GM23338 (cell line): ENCODE data around the gene ERC2. TPM values are rescaled to one million over a fixed set of nuclear protein-coding genes. Genes with fewer than 3 reads are reported as not detected.

ENCODE experiments used
- ATAC-seq: fragments of 200-7000 bp; cut with Tn5 transposase; 3 replicates; pipeline ENCODE4 v1.9.1; 2020
- DNase-seq: peaks from one replicate; pipeline ENCODE4 v3.0.0-alpha.2; 2015; ENCODE audit warnings: low spot score
- H2AFZ ChIP-seq: fragments of 200-600 bp; sonication (generic); 2 replicates; pipeline ENCODE4 v1.8.0; 2016; ENCODE audit warnings: antibody characterized with exemption, mild to moderate bottlenecking, moderate library complexity
- H3F3A ChIP-seq: fragments of 200-600 bp; sonication (generic); replicated peaks from 2 replicates; pipeline ENCODE4 v1.8.0; 2017; ENCODE audit warnings: antibody characterized with exemption, mixed run types, low read depth
- H3K27ac ChIP-seq: fragments of 200-600 bp; sonication (generic); 2 replicates; pipeline ENCODE4 v1.6.1; 2016; ENCODE audit warnings: low read depth
- H3K27me3 ChIP-seq: fragments of 200-600 bp; sonication (generic); 2 replicates; pipeline ENCODE4 v1.8.0; 2016; ENCODE audit warnings: mild to moderate bottlenecking, mixed run types, moderate library complexity; ENCODE audit not compliant: insufficient read depth
- H3K36me3 ChIP-seq: fragments of 200-600 bp; sonication (generic); 2 replicates; pipeline ENCODE4 v1.8.0; 2016; ENCODE audit warnings: mild to moderate bottlenecking; ENCODE audit not compliant: insufficient read depth
- H3K4me1 ChIP-seq: fragments of 200-600 bp; sonication (generic); 2 replicates; pipeline ENCODE4 v1.8.0; 2016; ENCODE audit warnings: mild to moderate bottlenecking, moderate library complexity; ENCODE audit not compliant: insufficient read depth
- H3K4me2 ChIP-seq: fragments of 200-600 bp; sonication (generic); 2 replicates; pipeline ENCODE4 v1.7.1; 2017; ENCODE audit warnings: mixed run types
- H3K4me3 ChIP-seq: fragments of 200-600 bp; sonication (generic); 2 replicates; pipeline ENCODE4 v1.6.1; 2016; ENCODE audit warnings: mixed run types
- H3K79me2 ChIP-seq: fragments of 200-600 bp; sonication (generic); replicated peaks from 2 replicates; pipeline ENCODE4 v1.8.0; 2017; ENCODE audit warnings: mild to moderate bottlenecking; ENCODE audit not compliant: insufficient read depth
- H3K9me2 ChIP-seq: fragments of 200-600 bp; sonication (generic); 2 replicates; pipeline ENCODE4 v1.8.0; 2017; ENCODE audit not compliant: insufficient read depth
- H4K20me1 ChIP-seq: fragments of 200-600 bp; sonication (generic); replicated peaks from 2 replicates; pipeline ENCODE4 v1.8.0; 2017; ENCODE audit warnings: mild to moderate bottlenecking; ENCODE audit not compliant: insufficient read depth
- H3K27ac Mint-ChIP-seq: 2 replicates; pipeline ENCODE4 v1.8.0; 2020; ENCODE audit warnings: inconsistent platforms, mild to moderate bottlenecking, moderate library complexity, mixed read lengths
- H3K27me3 Mint-ChIP-seq: 3 replicates; pipeline ENCODE4 v1.8.0; 2022; ENCODE audit warnings: low read depth, mild to moderate bottlenecking, moderate library complexity, mixed read lengths, inconsistent platforms; ENCODE audit not compliant: insufficient read depth, poor library complexity
- H3K36me3 Mint-ChIP-seq: 3 replicates; pipeline ENCODE4 v1.8.0; 2021; ENCODE audit warnings: low read depth, mild to moderate bottlenecking, inconsistent platforms, moderate library complexity, mixed read lengths
- H3K4me1 Mint-ChIP-seq: 3 replicates; pipeline ENCODE4 v1.8.0; 2020; ENCODE audit warnings: mild to moderate bottlenecking, inconsistent platforms, mixed read lengths
- H3K4me3 Mint-ChIP-seq: 3 replicates; pipeline ENCODE4 v1.8.0; 2021; ENCODE audit warnings: moderate library complexity, mild to moderate bottlenecking, inconsistent platforms, mixed read lengths
- H3K9me3 Mint-ChIP-seq: 3 replicates; pipeline ENCODE4 v1.8.0; 2020; ENCODE audit warnings: moderate library complexity, mild to moderate bottlenecking, inconsistent platforms, mixed read lengths
- CREB1 ChIP-seq: fragments of 250-450 bp; sonication (Bioruptor Pico); IDR thresholded peaks from 2 replicates; pipeline ENCODE4 v1.5.0; 2020; ENCODE audit warnings: low read depth, mild to moderate bottlenecking, moderate library complexity
- EZH2 ChIP-seq: fragments of 200-600 bp; sonication (generic); IDR thresholded peaks from one replicate; pipeline ENCODE4 v1.8.0; 2017; ENCODE audit warnings: antibody characterized with exemption, mild to moderate bottlenecking, low read depth; ENCODE audit not compliant: unreplicated experiment
- EZH2phosphoT487 ChIP-seq: fragments of 200-600 bp; sonication (generic); IDR thresholded peaks from one replicate; pipeline ENCODE4 v1.8.1; 2018; ENCODE audit warnings: antibody characterized with exemption; ENCODE audit not compliant: unreplicated experiment
- JUNB ChIP-seq: IDR thresholded peaks from one replicate; pipeline ENCODE4 v1.6.1; 2016; ENCODE audit warnings: antibody characterized with exemption; ENCODE audit not compliant: unreplicated experiment
- NANOG ChIP-seq: IDR thresholded peaks from 2 replicates; pipeline ENCODE4 v1.6.1; 2016; ENCODE audit warnings: antibody characterized with exemption, borderline replicate concordance
- STAT1 ChIP-seq: IDR thresholded peaks from one replicate; pipeline ENCODE4 v1.6.1; 2016; ENCODE audit warnings: antibody characterized with exemption; ENCODE audit not compliant: unreplicated experiment
- ZNF331 ChIP-seq: fragments of 250-450 bp; sonication (Bioruptor Pico); IDR thresholded peaks from 2 replicates; pipeline ENCODE4 v1.5.0; 2020; ENCODE audit warnings: low read depth, mild to moderate bottlenecking, moderate library complexity
- ZNF462 ChIP-seq: fragments of 250-450 bp; sonication (Bioruptor Pico); IDR thresholded peaks from 2 replicates; pipeline ENCODE4 v1.5.0; 2020; ENCODE audit warnings: mild to moderate bottlenecking, moderate library complexity
- polyA plus RNA-seq: library from polyadenylated mRNA; unstranded; fragments of >200 nt; fragmentation: Nextera tagmentation; extraction: Ambion mirVana; gene quantifications from 2 replicates; pipeline ENCODE4 v1.2.1, GENCODE V29; 2016
- total RNA-seq: library from RNA; depleted of rRNA; stranded (reverse); fragments of >200 nt; shearing (Covaris generic); gene quantifications from 2 replicates; pipeline ENCODE4 v1.2.3, GENCODE V29; 2014
- TF ChIP-seq, protein P1 (sequence below): IDR thresholded peaks from one replicate; pipeline ENCODE4 v1.6.1; 2018; ENCODE audit warnings: antibody characterized with exemption; ENCODE audit not compliant: unreplicated experiment
- TF ChIP-seq, protein P2 (sequence below), 2 experiments: fragments of 200-600 bp in 1 of 2; sonication (generic) in 1 of 2; conservative IDR thresholded peaks; 2 replicates each; pipeline versions ENCODE4 v1.5.1 to v1.6.1; 2016 to 2017; ENCODE audit warnings: antibody characterized with exemption in 2 of 2, low read depth in 2 of 2, mild to moderate bottlenecking in 2 of 2, moderate library complexity in 1 of 2
- TF ChIP-seq, protein P3 (sequence below): IDR thresholded peaks from 2 replicates; pipeline ENCODE4 v1.6.1; 2016; ENCODE audit warnings: antibody characterized with exemption

ERC2 gene
- total and polyA plus RNA-seq, 2 experiments from 2014 or later: 11.8 to 13.7 TPM

- TF ChIP-seq NANOG (no peak), EZH2phosphoT487 (no peak)
- TF ChIP-seq, protein P1, sequence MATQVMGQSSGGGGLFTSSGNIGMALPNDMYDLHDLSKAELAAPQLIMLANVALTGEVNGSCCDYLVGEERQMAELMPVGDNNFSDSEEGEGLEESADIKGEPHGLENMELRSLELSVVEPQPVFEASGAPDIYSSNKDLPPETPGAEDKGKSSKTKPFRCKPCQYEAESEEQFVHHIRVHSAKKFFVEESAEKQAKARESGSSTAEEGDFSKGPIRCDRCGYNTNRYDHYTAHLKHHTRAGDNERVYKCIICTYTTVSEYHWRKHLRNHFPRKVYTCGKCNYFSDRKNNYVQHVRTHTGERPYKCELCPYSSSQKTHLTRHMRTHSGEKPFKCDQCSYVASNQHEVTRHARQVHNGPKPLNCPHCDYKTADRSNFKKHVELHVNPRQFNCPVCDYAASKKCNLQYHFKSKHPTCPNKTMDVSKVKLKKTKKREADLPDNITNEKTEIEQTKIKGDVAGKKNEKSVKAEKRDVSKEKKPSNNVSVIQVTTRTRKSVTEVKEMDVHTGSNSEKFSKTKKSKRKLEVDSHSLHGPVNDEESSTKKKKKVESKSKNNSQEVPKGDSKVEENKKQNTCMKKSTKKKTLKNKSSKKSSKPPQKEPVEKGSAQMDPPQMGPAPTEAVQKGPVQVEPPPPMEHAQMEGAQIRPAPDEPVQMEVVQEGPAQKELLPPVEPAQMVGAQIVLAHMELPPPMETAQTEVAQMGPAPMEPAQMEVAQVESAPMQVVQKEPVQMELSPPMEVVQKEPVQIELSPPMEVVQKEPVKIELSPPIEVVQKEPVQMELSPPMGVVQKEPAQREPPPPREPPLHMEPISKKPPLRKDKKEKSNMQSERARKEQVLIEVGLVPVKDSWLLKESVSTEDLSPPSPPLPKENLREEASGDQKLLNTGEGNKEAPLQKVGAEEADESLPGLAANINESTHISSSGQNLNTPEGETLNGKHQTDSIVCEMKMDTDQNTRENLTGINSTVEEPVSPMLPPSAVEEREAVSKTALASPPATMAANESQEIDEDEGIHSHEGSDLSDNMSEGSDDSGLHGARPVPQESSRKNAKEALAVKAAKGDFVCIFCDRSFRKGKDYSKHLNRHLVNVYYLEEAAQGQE: no peak
Measured at GRCh38 chr3:55523471-55523870, 944.8 kb downstream of the ERC2 start (continued).

DNA sequence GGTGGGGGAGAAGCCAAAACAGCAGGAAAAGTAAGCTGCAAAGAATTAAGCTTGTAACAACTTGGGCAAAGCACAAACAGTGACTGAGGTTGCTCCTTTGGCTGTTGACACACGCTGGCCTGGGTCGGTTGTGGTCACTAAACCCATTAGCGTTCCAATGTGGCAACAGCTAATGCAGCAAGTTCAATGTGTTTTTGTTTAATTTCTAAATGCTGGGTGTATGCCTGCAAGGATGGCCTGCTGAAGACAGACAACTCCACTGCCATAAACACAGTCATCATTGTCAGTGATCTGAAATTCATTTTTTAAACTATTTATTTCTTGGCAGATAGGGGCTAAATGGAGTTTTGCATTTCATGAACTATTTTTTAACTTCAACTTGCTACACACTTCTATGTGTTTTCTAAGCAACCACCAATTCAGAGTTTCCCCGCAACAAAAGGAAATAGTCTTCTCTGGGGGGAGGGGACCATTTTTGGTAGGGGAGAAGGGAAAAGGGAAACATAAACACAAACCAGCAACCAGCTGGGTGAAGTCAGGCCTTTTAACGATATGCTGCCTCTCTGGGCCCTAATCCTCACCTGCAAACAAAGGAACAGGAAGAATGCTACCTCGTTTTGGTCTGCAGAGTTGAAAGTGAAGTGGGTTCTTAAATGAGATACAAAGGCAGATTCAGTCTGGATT is 946.4 kb downstream of the ERC2 start:
- Histone ChIP-seq H3F3A (no peaks in the 10 kb centered on the region), H3K27me3 (no peaks in the 10 kb centered on the region), H3K4me3 (no peak overlapping the region), H4K20me1 (no peaks in the 10 kb centered on the region), H3K4me1 (peaks cover 24% of the 10 kb centered on the region), H3K4me2 (peak overlapping the region; percentile 44), H3K9me2 (peaks cover 17% of the 10 kb centered on the region), H3K79me2 (no peaks in the 10 kb centered on the region), H3K36me3 (no peaks in the 10 kb centered on the region), H3K27ac (peak overlapping the region; percentile 1; the same call in 1 of the 2 replicates), H2AFZ (no peak overlapping the region)
- Mint-ChIP-seq H3K27ac (peak overlapping the region; percentile 43; the same call in 1 of the 2 replicates), H3K27me3 (peaks cover 2% of the 10 kb centered on the region), H3K9me3 (no peaks in the 10 kb centered on the region), H3K4me1 (peaks cover 38% of the 10 kb centered on the region), H3K4me3 (no peak overlapping the region; the same call in 2 of the 3 replicates), H3K36me3 (no peaks in the 10 kb centered on the region)
- ATAC-seq: peak; percentile 87
- DNase-seq: peak; percentile 47
- TF ChIP-seq EZH2: no peak
- TF ChIP-seq STAT1: no peak
- TF ChIP-seq EZH2phosphoT487: no peak
- no peak for TF ChIP-seq NANOG
- TF ChIP-seq CREB1 (CRISPR knock-in tag): no peak
- TF ChIP-seq, protein P2, sequence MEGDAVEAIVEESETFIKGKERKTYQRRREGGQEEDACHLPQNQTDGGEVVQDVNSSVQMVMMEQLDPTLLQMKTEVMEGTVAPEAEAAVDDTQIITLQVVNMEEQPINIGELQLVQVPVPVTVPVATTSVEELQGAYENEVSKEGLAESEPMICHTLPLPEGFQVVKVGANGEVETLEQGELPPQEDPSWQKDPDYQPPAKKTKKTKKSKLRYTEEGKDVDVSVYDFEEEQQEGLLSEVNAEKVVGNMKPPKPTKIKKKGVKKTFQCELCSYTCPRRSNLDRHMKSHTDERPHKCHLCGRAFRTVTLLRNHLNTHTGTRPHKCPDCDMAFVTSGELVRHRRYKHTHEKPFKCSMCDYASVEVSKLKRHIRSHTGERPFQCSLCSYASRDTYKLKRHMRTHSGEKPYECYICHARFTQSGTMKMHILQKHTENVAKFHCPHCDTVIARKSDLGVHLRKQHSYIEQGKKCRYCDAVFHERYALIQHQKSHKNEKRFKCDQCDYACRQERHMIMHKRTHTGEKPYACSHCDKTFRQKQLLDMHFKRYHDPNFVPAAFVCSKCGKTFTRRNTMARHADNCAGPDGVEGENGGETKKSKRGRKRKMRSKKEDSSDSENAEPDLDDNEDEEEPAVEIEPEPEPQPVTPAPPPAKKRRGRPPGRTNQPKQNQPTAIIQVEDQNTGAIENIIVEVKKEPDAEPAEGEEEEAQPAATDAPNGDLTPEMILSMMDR (conservative IDR thresholded peaks at IDR 0.05; ENCODE audit: low read depth in 2 of 2): no peak
- no peak for TF ChIP-seq ZNF462 (CRISPR knock-in tag)
- TF ChIP-seq ZNF331 (CRISPR knock-in tag): no peak
- TF ChIP-seq JUNB: no peak
- TF ChIP-seq, protein P3, sequence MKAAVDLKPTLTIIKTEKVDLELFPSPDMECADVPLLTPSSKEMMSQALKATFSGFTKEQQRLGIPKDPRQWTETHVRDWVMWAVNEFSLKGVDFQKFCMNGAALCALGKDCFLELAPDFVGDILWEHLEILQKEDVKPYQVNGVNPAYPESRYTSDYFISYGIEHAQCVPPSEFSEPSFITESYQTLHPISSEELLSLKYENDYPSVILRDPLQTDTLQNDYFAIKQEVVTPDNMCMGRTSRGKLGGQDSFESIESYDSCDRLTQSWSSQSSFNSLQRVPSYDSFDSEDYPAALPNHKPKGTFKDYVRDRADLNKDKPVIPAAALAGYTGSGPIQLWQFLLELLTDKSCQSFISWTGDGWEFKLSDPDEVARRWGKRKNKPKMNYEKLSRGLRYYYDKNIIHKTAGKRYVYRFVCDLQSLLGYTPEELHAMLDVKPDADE: no peak
